ENCODE measurements around the gene ATE1.

DNA sequence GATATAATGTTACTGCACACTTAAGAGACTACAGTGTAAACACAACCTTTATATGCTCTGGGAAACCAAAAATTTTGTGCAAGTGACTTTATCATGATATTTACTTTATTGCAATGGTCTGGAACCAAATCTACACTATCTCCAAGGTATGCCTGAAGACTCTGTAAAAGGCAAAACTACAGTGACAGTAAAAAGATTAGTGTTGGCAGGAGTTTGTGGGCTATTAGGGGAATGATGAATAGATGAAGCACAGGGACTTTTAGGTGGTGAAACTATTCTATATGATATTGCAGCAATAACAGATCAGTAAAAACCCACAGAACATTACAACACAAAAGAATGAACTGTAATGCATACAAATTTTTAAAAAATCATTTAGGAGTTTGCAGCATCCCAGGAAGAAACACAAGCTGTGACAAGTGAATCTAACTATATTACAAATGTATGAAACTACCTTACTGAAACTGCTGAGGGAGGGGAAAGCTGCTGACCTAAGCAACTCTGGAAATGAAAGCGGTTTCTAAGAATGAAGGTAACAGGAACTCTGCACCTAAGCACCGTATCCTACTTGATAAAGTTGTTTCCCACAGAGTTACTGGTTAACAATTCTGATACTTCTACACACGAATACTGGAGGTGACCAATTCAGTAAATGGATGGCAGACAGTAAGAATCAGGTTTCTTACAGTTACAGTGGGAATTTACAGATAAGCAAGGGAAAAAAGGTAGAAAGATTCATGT, 82.6 kb downstream of the ATE1 start:
- TF ChIP-seq YY1 (IDR thresholded peaks at IDR 0.05; ENCODE audit: low read depth), result no peak
- TF ChIP-seq, protein P1, sequence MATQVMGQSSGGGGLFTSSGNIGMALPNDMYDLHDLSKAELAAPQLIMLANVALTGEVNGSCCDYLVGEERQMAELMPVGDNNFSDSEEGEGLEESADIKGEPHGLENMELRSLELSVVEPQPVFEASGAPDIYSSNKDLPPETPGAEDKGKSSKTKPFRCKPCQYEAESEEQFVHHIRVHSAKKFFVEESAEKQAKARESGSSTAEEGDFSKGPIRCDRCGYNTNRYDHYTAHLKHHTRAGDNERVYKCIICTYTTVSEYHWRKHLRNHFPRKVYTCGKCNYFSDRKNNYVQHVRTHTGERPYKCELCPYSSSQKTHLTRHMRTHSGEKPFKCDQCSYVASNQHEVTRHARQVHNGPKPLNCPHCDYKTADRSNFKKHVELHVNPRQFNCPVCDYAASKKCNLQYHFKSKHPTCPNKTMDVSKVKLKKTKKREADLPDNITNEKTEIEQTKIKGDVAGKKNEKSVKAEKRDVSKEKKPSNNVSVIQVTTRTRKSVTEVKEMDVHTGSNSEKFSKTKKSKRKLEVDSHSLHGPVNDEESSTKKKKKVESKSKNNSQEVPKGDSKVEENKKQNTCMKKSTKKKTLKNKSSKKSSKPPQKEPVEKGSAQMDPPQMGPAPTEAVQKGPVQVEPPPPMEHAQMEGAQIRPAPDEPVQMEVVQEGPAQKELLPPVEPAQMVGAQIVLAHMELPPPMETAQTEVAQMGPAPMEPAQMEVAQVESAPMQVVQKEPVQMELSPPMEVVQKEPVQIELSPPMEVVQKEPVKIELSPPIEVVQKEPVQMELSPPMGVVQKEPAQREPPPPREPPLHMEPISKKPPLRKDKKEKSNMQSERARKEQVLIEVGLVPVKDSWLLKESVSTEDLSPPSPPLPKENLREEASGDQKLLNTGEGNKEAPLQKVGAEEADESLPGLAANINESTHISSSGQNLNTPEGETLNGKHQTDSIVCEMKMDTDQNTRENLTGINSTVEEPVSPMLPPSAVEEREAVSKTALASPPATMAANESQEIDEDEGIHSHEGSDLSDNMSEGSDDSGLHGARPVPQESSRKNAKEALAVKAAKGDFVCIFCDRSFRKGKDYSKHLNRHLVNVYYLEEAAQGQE (IDR thresholded peaks at IDR 0.05; ENCODE audit: low read depth), result no peak
- no peak for TF ChIP-seq CREB1 (IDR thresholded peaks at IDR 0.05; ENCODE audit: low read depth)

Measured in Ishikawa (cell line).